MV-4-11 (cell line): Measurements from ENCODE around the gene OR5J2.
"Not testable (repeated sequence)": the region's sequence is repeated elsewhere in the genome, so short reads cannot be mapped to it uniquely, and the experiment has no call there.

ENCODE experiments used
- DNase-seq: peaks from one replicate; lab custom pipeline; 2025; lab: John Stamatoyannopoulos, UW

Gene OR5J2

GRCh38 chr11:56176318-56176717 is at the start of gene OR5J2:
Gene OR5J2 (plus strand): TSS chr11:56176618. CDS start chr11:56176618, 0 bp downstream.
- DNase-seq = no peak

- DNase-seq = no peak
Observed at GRCh38 chr11:56140151-56140661, 36.2 kb upstream of the OR5J2 start, which contains the start of gene OR8J3. Gene OR8J3 (minus strand): TSS chr11:56140201. CDS start chr11:56137718, 2,483 bp downstream.

- not testable (repeated sequence) for DNase-seq
Observed at GRCh38 chr11:56143681-56144080, 32.7 kb upstream of the OR5J2 start.

GRCh38 chr11:56151376-56151775 is 25.0 kb upstream of the OR5J2 start:
- no peak for DNase-seq

- DNase-seq = no peak
Observed at GRCh38 chr11:56152333-56152732, 24.1 kb upstream of the OR5J2 start.

- no peak for DNase-seq
Observed at GRCh38 chr11:56160217-56160616, 16.2 kb upstream of the OR5J2 start, which contains the start of gene OR8K5. Gene OR8K5 (minus strand): TSS chr11:56160317. CDS start chr11:56160317, 0 bp downstream.

GRCh38 chr11:56163804-56164203 is 12.6 kb upstream of the OR5J2 start:
- no peak for DNase-seq

- no peak for DNase-seq
Observed at GRCh38 chr11:56172256-56172830, 4.1 kb upstream of the OR5J2 start.

- no peak for DNase-seq
Observed at GRCh38 chr11:56183459-56183858, 7.0 kb downstream of the OR5J2 start.

- DNase-seq = no peak
Observed at GRCh38 chr11:56188602-56189001, 12.2 kb downstream of the OR5J2 start.

GRCh38 chr11:56196705-56197104 is 20.3 kb downstream of the OR5J2 start:
- no peak for DNase-seq

GRCh38 chr11:56197367-56197766 is 20.9 kb downstream of the OR5J2 start:
- no peak for DNase-seq

GRCh38 chr11:56207790-56208189 is 31.4 kb downstream of the OR5J2 start:
- no peak for DNase-seq

GRCh38 chr11:56214537-56214936 is 38.1 kb downstream of the OR5J2 start:
- DNase-seq = no peak

- not testable (repeated sequence) for DNase-seq
Observed at GRCh38 chr11:56219735-56220134, 43.3 kb downstream of the OR5J2 start.
